Mesendoderm (in vitro differentiated cells): Measurements from ENCODE around the gene MUC6.

Experiments
- DNase-seq: peaks from one replicate; pipeline ENCODE4 v3.0.0; 2013
- H2AK5ac ChIP-seq: 2 replicates; pipeline ENCODE4 v1.6.1; 2013; ENCODE audit warnings: low read length, inconsistent platforms
- H2BK120ac ChIP-seq: 2 replicates; pipeline ENCODE4 v1.6.1; 2013; ENCODE audit warnings: low read depth, mild to moderate bottlenecking, low read length, moderate library complexity, mixed read lengths
- H2BK15ac ChIP-seq: replicated peaks from 2 replicates; pipeline ENCODE4 v1.6.1; 2013; ENCODE audit warnings: low read depth, mild to moderate bottlenecking, moderate library complexity
- H2BK5ac ChIP-seq: 2 replicates; pipeline ENCODE4 v1.6.1; 2013; ENCODE audit warnings: low read length, inconsistent platforms
- H3K18ac ChIP-seq: 2 replicates; pipeline ENCODE4 v1.6.1; 2013; ENCODE audit warnings: mild to moderate bottlenecking, low read length, mixed read lengths
- H3K23ac ChIP-seq: one replicate; pipeline ENCODE4 v1.6.1; 2013; ENCODE audit warnings: low read length
- H3K27ac ChIP-seq: 2 replicates; pipeline ENCODE4 v1.5.1; 2013; ENCODE audit warnings: low read depth, mild to moderate bottlenecking, inconsistent platforms, low read length, moderate library complexity
- H3K27me3 ChIP-seq: 2 replicates; pipeline ENCODE4 v1.6.1; 2013; ENCODE audit warnings: low read length, control low read depth, mild to moderate bottlenecking, inconsistent platforms; ENCODE audit not compliant: insufficient read depth, poor library complexity
- H3K36me3 ChIP-seq: 2 replicates; pipeline ENCODE4 v1.6.1; 2013; ENCODE audit warnings: low read length, inconsistent platforms; ENCODE audit not compliant: control insufficient read depth, insufficient read depth
- H3K4ac ChIP-seq: one replicate; pipeline ENCODE4 v1.6.1; 2013; ENCODE audit warnings: low read depth, mild to moderate bottlenecking, low read length, moderate library complexity
- H3K4me1 ChIP-seq: 2 replicates; pipeline ENCODE4 v1.6.1; 2013; ENCODE audit warnings: low read depth, low read length, inconsistent platforms; ENCODE audit not compliant: control insufficient read depth
- H3K4me2 ChIP-seq: 2 replicates; pipeline ENCODE4 v1.6.1; 2013; ENCODE audit warnings: low read length
- H3K4me3 ChIP-seq: 2 replicates; pipeline ENCODE4 v1.5.1; 2013; ENCODE audit warnings: mild to moderate bottlenecking, low read length
- H3K56ac ChIP-seq: one replicate; pipeline ENCODE4 v1.6.1; 2013; ENCODE audit warnings: low read length
- H3K79me1 ChIP-seq: 2 replicates; pipeline ENCODE4 v1.6.1; 2013; ENCODE audit warnings: low read length, inconsistent platforms
- H3K79me2 ChIP-seq: 2 replicates; pipeline ENCODE4 v1.6.1; 2013; ENCODE audit warnings: mild to moderate bottlenecking, low read length; ENCODE audit not compliant: control insufficient read depth, insufficient read depth
- H3K9ac ChIP-seq: 2 replicates; pipeline ENCODE4 v1.6.1; 2013; ENCODE audit warnings: low read length, inconsistent platforms
- H4K5ac ChIP-seq: one replicate; pipeline ENCODE4 v1.6.1; 2013; ENCODE audit warnings: low read length
- H4K8ac ChIP-seq: one replicate; pipeline ENCODE4 v1.6.1; 2013; ENCODE audit warnings: low read depth, mild to moderate bottlenecking, control low read depth, low read length, moderate library complexity
- WGBS: extraction: QIAGEN DNeasy Blood & Tissue Kit; methylation state at CpG from one replicate; pipeline ENCODE4 v1.1.7; 2013; ENCODE audit warnings: low lambda C conversion rate, missing lambda C conversion rate; ENCODE audit not compliant: insufficient coverage; ENCODE audit errors: extremely low coverage; 5-methylcytosine and 5-hydroxymethylcytosine counted together

Gene MUC6

GRCh38 chr11:1054143-1055108, 17.9 kb upstream of the MUC6 start:
- Histone ChIP-seq H3K27ac (no peak overlapping the region), H2AK5ac (no peak overlapping the region), H3K18ac (no peak overlapping the region), H2BK15ac (no peak overlapping the region), H2BK120ac (no peak overlapping the region), H3K9ac (no peak overlapping the region), H4K5ac (no peak overlapping the region), H3K79me1 (no peaks in the 10 kb centered on the region), H3K4ac (no peak overlapping the region), H3K4me3 (no peak overlapping the region), H4K8ac (no peak overlapping the region), H3K4me1 (no peaks in the 10 kb centered on the region), H3K36me3 (no peaks in the 10 kb centered on the region), H3K23ac (no peak overlapping the region), H3K56ac (no peak overlapping the region), H3K27me3 (no peaks in the 10 kb centered on the region), H3K4me2 (no peak overlapping the region), H3K79me2 (no peaks in the 10 kb centered on the region), H2BK5ac (no peak overlapping the region)
- DNase-seq = no peak
- no CpG with 5 or more reads among the region's 25 CpGs for WGBS

DNA sequence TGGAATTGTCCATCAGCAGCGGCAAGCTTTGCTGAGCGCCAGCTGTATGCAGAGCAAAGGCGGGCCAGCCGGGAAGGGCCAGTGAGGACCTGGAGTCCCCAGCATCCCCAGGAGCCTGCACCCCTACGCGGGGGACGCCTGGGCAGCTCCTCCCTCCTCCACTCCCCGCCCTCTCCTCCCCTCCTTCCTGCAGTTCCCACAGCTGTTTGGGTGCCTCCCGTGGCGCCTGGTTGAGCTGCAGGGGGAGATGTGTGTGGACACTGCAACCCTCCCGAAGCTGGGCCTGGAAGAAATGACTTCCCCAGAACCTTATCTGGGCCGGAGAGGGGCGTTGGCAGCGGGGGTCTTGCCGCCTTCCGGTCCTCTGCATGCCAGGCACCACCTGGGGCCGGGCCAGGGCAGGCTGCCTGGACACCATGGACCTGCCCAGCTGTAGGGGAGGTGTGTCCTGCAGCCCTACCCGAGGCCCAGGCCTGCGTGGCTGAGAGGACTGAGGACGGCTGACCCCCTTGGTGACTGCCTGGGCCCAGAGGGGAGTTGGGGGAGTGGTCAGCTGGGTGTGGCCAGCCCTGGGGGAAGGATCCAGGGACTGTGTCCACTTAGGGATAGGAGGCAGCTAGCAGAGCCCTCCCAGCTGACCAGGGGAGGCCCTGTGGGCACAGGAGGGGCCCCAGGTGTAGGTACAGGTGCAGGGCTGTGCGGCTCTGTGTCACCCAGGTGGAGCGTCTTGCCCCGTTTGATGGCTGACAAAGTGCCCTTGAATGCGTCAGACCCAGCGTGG, 16.8 kb upstream of the MUC6 start:
- Histone ChIP-seq H3K36me3 (no peaks in the 10 kb centered on the region), H3K27ac (no peak overlapping the region), H3K56ac (no peak overlapping the region), H3K79me2 (no peaks in the 10 kb centered on the region), H3K4me2 (no peak overlapping the region), H3K18ac (no peak overlapping the region), H3K9ac (no peak overlapping the region), H2BK15ac (no peak overlapping the region), H3K4me3 (no peak overlapping the region), H3K79me1 (no peaks in the 10 kb centered on the region), H4K5ac (no peak overlapping the region), H3K27me3 (no peaks in the 10 kb centered on the region), H2BK5ac (no peak overlapping the region), H3K4me1 (no peaks in the 10 kb centered on the region), H3K23ac (no peak overlapping the region), H2BK120ac (no peak overlapping the region), H2AK5ac (no peak overlapping the region), H4K8ac (no peak overlapping the region), H3K4ac (no peak overlapping the region)
- WGBS = no CpG with 5 or more reads among the region's 25 CpGs
- no peak for DNase-seq

DNA sequence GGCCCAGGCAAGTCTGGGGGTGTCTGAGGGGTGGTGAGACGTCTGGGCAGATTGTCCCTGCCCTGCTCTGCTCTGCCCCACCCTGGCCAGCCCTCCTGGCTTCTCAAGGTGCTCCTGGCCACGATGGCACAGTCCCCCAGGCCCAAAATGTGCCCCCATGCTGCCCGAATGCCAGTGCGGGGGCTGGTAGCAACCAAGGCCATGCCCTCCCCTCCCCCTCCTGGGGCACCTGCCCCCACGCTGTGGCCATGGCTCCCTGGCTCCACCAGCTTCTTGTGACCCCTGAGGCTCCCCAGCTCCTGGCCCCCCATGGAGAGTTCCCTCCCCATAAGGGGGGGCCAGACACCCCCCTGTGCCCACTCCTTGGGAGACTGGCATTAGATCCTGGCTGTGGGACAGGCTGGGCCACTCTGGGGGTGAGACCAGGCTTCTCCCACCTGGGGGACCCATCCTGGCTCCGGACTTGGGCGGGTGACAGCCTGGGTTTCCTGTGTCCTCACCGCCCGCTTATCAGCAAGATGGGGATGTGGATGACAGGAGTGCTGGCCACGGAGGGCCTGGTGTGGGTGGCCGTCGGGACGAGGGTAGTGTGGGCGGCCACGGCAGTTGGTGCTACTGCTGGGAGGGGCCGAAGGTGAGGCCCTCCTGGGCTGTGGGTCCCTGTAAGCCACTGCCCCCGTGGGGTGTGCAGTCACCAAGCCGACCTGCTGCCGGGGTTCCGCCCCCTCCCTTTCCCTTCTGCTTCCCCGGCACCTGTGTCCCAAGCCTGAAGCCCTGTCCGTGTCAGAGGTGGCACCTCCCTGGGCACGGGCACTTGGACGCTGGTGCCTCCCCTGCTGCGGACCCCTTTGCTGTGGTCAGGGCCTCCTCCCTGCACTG, 15.9 kb upstream of the MUC6 start:
- no peak overlapping the region for H3K4ac ChIP-seq
- H2BK15ac ChIP-seq = no peak overlapping the region
- no CpG with 5 or more reads among the region's 25 CpGs for WGBS
- no peak overlapping the region for H3K56ac ChIP-seq
- H3K79me2 ChIP-seq = no peaks in the 10 kb centered on the region
- H2BK120ac ChIP-seq = no peak overlapping the region
- no peak overlapping the region for H3K4me2 ChIP-seq
- no peak overlapping the region for H4K8ac ChIP-seq
- H3K36me3 ChIP-seq = no peaks in the 10 kb centered on the region
- no peak overlapping the region for H4K5ac ChIP-seq
- H3K4me3 ChIP-seq = no peak overlapping the region
- no peaks in the 10 kb centered on the region for H3K4me1 ChIP-seq
- DNase-seq = no peak
- H3K27me3 ChIP-seq = no peaks in the 10 kb centered on the region
- no peaks in the 10 kb centered on the region for H3K79me1 ChIP-seq
- no peak overlapping the region for H2AK5ac ChIP-seq
- no peak overlapping the region for H2BK5ac ChIP-seq
- H3K18ac ChIP-seq = no peak overlapping the region
- H3K9ac ChIP-seq = no peak overlapping the region
- H3K27ac ChIP-seq = no peak overlapping the region
- H3K23ac ChIP-seq = no peak overlapping the region

- Histone ChIP-seq H3K18ac (no peak overlapping the region), H3K4ac (peak overlapping the region; percentile 18)
Observed at GRCh38 chr11:1051356-1052132, 15.0 kb upstream of the MUC6 start.

More at GRCh38 chr11:1051356-1052132, 15.0 kb upstream of the MUC6 start:
- H3K4me1 ChIP-seq = no peaks in the 10 kb centered on the region
- no peak overlapping the region for H2BK15ac ChIP-seq
- no peaks in the 10 kb centered on the region for H3K79me2 ChIP-seq
- H2AK5ac ChIP-seq = no peak overlapping the region
- no peaks in the 10 kb centered on the region for H3K36me3 ChIP-seq
- WGBS = no CpG with 5 or more reads among the region's 15 CpGs
- H3K79me1 ChIP-seq = no peaks in the 10 kb centered on the region
- no peak overlapping the region for H3K4me2 ChIP-seq
- H3K23ac ChIP-seq = no peak overlapping the region
- no peaks in the 10 kb centered on the region for H3K27me3 ChIP-seq
- H4K8ac ChIP-seq = no peak overlapping the region
- no peak for DNase-seq
- H3K27ac ChIP-seq = no peak overlapping the region
- H3K56ac ChIP-seq = peak overlapping the region; percentile 49
- H4K5ac ChIP-seq = no peak overlapping the region
- H2BK120ac ChIP-seq = no peak overlapping the region
- no peak overlapping the region for H2BK5ac ChIP-seq
- H3K4me3 ChIP-seq = no peak overlapping the region
- H3K9ac ChIP-seq = no peak overlapping the region
